Spleen (tissue), 7 donors: ENCODE data around the gene DPAGT1.

Experiments
- CTCF ChIP-seq, 11 experiments: fragments of 200-600 bp in 7 of 11; fragments of 450-650 bp in 4 of 11; sonication (generic) in 4 of 11; IDR thresholded peaks in 8 of 11; conservative IDR thresholded peaks in 3 of 11; 1 replicate in 7 of 11; 2 replicates in 4 of 11; pipeline versions ENCODE4 v1.4.0 to v1.8.0; 2016 to 2021; ENCODE audit warnings: antibody characterized with exemption in 11 of 11, inconsistent platforms in 4 of 11, mild to moderate bottlenecking in 1 of 11
- POLR2A ChIP-seq, 3 donors: fragments of 450-650 bp; IDR thresholded peaks; one replicate each; pipeline ENCODE4 v1.5.1; 2017; ENCODE audit warnings: antibody characterized with exemption in 3 of 3, mild to moderate bottlenecking in 1 of 3
- POLR2AphosphoS5 ChIP-seq, 3 donors: sonication (generic); formaldehyde crosslinking; IDR thresholded peaks; one replicate each; pipeline ENCODE4 v1.5.1; 2017; ENCODE audit warnings: antibody characterized with exemption in 3 of 3
- donor health status: DM: no; HTN: no; CAD: no; lungs with moderate emphysema.
- donor health status: DM: no; HTN: no; CAD: no.
- donor health status: DM: no; HTN: no; CAD: no.

GRCh38 chr11:119147604-119148333 lies 46.1 kb upstream of the DPAGT1 start:
- TF ChIP-seq CTCF (IDR thresholded peaks at IDR 0.05 in 8 of 11, conservative IDR thresholded peaks at IDR 0.05 in 3 of 11) (no peak), POLR2A (IDR thresholded peaks at IDR 0.05) (no peak), POLR2AphosphoS5 (IDR thresholded peaks at IDR 0.05) (no peak)
